ENCODE data around the gene KRTCAP3. TPM values are rescaled to one million over a fixed set of nuclear protein-coding genes. Genes with fewer than 3 reads are reported as not detected.
A peak's percentile ranks its signal among the peaks of the same experiment; 100 is the strongest.

Gene KRTCAP3
- total RNA-seq, 4 donors from 2014 or later: 9.2 to 40.1 (median 19.4) TPM

DNA sequence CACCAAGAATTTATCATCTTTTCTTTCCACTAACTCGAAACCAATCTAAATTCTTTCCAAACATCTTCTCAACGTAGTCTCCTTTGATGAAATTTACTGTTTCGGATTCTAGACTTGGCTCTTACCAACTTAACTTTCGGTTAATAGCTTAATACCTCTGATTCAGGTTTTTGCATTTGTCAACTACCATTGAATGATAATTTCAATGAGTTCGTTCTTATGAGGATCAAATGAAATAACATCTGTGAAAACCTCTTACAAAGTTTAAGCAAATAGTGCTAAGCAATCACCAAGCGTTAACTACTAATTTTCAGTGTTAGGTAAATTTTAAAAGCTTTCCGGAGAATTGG, 14.3 kb upstream of the KRTCAP3 start:
- intact Hi-C loops (cut with DNase I): loop anchor here (2.0 kb wide), 2 partner anchors 17 to 45 kb away; no protein-coding TSS in a partner anchor
- TF ChIP-seq, protein P1, sequence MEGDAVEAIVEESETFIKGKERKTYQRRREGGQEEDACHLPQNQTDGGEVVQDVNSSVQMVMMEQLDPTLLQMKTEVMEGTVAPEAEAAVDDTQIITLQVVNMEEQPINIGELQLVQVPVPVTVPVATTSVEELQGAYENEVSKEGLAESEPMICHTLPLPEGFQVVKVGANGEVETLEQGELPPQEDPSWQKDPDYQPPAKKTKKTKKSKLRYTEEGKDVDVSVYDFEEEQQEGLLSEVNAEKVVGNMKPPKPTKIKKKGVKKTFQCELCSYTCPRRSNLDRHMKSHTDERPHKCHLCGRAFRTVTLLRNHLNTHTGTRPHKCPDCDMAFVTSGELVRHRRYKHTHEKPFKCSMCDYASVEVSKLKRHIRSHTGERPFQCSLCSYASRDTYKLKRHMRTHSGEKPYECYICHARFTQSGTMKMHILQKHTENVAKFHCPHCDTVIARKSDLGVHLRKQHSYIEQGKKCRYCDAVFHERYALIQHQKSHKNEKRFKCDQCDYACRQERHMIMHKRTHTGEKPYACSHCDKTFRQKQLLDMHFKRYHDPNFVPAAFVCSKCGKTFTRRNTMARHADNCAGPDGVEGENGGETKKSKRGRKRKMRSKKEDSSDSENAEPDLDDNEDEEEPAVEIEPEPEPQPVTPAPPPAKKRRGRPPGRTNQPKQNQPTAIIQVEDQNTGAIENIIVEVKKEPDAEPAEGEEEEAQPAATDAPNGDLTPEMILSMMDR (IDR thresholded peaks at IDR 0.05): no peak
- TF ChIP-seq POLR2A (IDR thresholded peaks at IDR 0.05): no peak
- 17 to 20% methylated on average over 7 of the region's 7 CpGs for WGBS, 2 donors
- no peaks in the 10 kb centered on the region for H3K36me3 ChIP-seq
- H3K4me1 ChIP-seq: peaks cover 26 to 27% of the 10 kb centered on the region in 2 donors
- H3K27me3 ChIP-seq: no peaks in the 10 kb centered on the region
- H3K27ac ChIP-seq: peak overlapping the region; percentile 97 to 99 (median 98)
- H3K9me3 ChIP-seq: no peaks in the 10 kb centered on the region
- DNase-seq: no peak
- H3K4me3 ChIP-seq (replicated peaks in 1 of 3): peak overlapping the region; percentile 51 to 99 (median 97)

GRCh38 chr2:27428213-27428977, 13.8 kb upstream of the KRTCAP3 start, which contains the start of gene NRBP1:
Gene NRBP1, plus strand, starts transcription at chr2:27428631. Its CDS starts 4,643 bp downstream, at chr2:27433274.
- intact Hi-C loops (cut with DNase I): loop anchor here (2.0 kb wide), 2 partner anchors 18 to 46 kb away; no protein-coding TSS in a partner anchor
- TF ChIP-seq, protein P1 (IDR thresholded peaks at IDR 0.05): no peak
- TF ChIP-seq POLR2A (IDR thresholded peaks at IDR 0.05): peak; percentile 34 to 91
- H3K36me3 ChIP-seq: peaks cover 4% of the 10 kb centered on the region in 2 donors
- H3K4me3 ChIP-seq (replicated peaks in 1 of 3): peak within 1 kb of the TSS; percentile 51 to 99 (median 97)
- H3K27me3 ChIP-seq: no peaks in the 10 kb centered on the region
- WGBS, 2 donors: 0% methylated on average over 7 to 17 of the region's 75 CpGs
- peak; percentile 94 to 96 for DNase-seq
- peaks cover 26 to 27% of the 10 kb centered on the region in 2 donors for H3K4me1 ChIP-seq
- peak within 1 kb of the TSS; percentile 97 to 99 (median 98) for H3K27ac ChIP-seq
- H3K9me3 ChIP-seq: no peaks in the 10 kb centered on the region

DNA sequence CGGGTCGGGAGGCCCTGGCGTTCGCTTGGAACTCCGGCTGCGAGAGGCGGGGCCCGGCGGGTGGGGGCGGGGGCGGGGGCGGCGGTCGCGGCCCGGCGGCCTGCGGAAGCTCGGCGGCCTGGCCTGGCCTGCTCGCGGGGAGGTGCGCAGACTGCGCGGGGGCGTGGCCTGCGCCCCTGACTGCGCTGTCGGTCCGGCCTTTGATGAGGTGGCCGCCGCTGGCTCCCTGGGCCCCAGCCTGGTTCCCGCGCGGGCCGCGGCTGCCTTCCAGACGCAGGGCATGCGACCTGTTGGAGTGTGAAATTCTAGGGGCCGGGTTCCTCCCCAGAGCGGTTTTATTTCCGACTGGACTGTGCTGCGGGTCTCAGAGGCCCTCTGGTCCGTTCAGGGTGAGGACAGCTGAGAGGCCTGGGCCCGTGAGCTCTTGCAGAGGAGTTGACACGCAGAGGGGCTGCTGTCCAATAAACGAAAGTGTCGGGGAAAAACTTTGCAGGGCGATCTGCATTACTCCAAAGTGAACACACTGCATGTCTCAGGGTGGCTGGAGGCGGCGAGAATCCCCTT, 13.1 kb upstream of the KRTCAP3 start:
- H3K27ac ChIP-seq: peak overlapping the region; percentile 97 to 99 (median 98)
- no peaks in the 10 kb centered on the region for H3K27me3 ChIP-seq
- peak overlapping the region in 2 of 3 donors; percentile 97 to 99 for H3K4me3 ChIP-seq (replicated peaks in 1 of 3)
- peak; percentile 86 to 90 for DNase-seq
- H3K36me3 ChIP-seq: peaks cover 10% of the 10 kb centered on the region in 2 donors
- peaks cover 26 to 27% of the 10 kb centered on the region in 2 donors for H3K4me1 ChIP-seq
- WGBS, 2 donors: 0% methylated on average over 16 to 20 of the region's 51 CpGs
- TF ChIP-seq POLR2A (IDR thresholded peaks at IDR 0.05): peak in 1 of 2 donors; percentile 0
- TF ChIP-seq, protein P1 (IDR thresholded peaks at IDR 0.05): no peak
- no peaks in the 10 kb centered on the region for H3K9me3 ChIP-seq
- intact Hi-C loops (cut with DNase I): loop anchor here (2.0 kb wide), 2 partner anchors 18 to 46 kb away; no protein-coding TSS in a partner anchor

GRCh38 chr2:27431395-27431794, 10.8 kb upstream of the KRTCAP3 start:
- Histone ChIP-seq H3K4me3 (replicated peaks in 1 of 3) (no peak overlapping the region), H3K9me3 (no peaks in the 10 kb centered on the region), H3K27ac (no peak overlapping the region), H3K27me3 (no peaks in the 10 kb centered on the region), H3K36me3 (peaks cover 33 to 34% of the 10 kb centered on the region in 2 donors), H3K4me1 (peaks cover 26 to 27% of the 10 kb centered on the region in 2 donors)
- intact Hi-C loops (cut with DNase I): loop anchor here (10.0 kb wide), 1 partner anchor 63 kb away; the partner anchor contains the start of genes FNDC4 and GCKR
- TF ChIP-seq, protein P1 (IDR thresholded peaks at IDR 0.05): no peak
- DNase-seq: no peak

All from thyroid gland (tissue), 4 donors.